GM12878 (cell line): ENCODE results near the gene SPTBN1. TPM values are rescaled to one million over a fixed set of nuclear protein-coding genes. Genes with fewer than 3 reads are reported as not detected.

Source experiments
- ATAC-seq: fragments of 200-7000 bp; cut with Tn5 transposase; 3 replicates; pipeline ENCODE4 v1.9.1; 2020; ENCODE audit warnings: mild to moderate bottlenecking, moderate library complexity
- Bru-seq: library from RNA; stranded (reverse); fragments of 400-500 nt; gene quantifications from one replicate; lab custom pipeline; 2021; lab: Mats Ljungman, UMichigan
- BruChase-seq, 2 experiments: library from RNA; stranded (reverse); fragments of 400-500 nt; gene quantifications; one replicate each; lab custom pipeline; 2021; lab: Mats Ljungman, UMichigan
- BruUV-seq: library from RNA; stranded (reverse); fragments of 400-500 nt; replicated peaks from 2 replicates; lab custom pipeline; 2021; lab: Mats Ljungman, UMichigan
- CTCF ChIA-PET: fragments of 300-600 bp; sonication (Branson Sonifier 250); formaldehyde crosslinking; extraction: SDS; loops from one replicate; lab custom pipeline; 2021; ENCODE audit warnings: inconsistent platforms; lab: Yijun Ruan, JAX
- POLR2A ChIA-PET: fragments of 350-600 bp; formaldehyde crosslinking; extraction: SDS; loops from one replicate; lab custom pipeline; 2021; ENCODE audit warnings: inconsistent platforms; lab: Charles Lee
- RAD21 ChIA-PET: fragments of 300-600 bp; sonication (Branson Sonifier 250); formaldehyde crosslinking; loops from one replicate; lab custom pipeline; 2023; ENCODE audit warnings: antibody characterized with exemption; ENCODE audit not compliant: unreplicated experiment; lab: Charles Lee
- SMC1A ChIA-PET: fragments of 300-600 bp; sonication (Branson Sonifier 250); formaldehyde crosslinking; loops from one replicate; lab custom pipeline; 2023; ENCODE audit not compliant: unreplicated experiment, uncharacterized antibody; lab: Charles Lee
- DNase-seq: peaks from one replicate; pipeline ENCODE4 v3.0.0-alpha.2; 2011; ENCODE audit warnings: low read depth, low spot score
- FAIRE-seq: peaks from 3 replicates; lab custom pipeline; 2011; peaks lifted over from hg19 to GRCh38; lab: Jason Lieb, UNC
- H2AFZ ChIP-seq: 2 replicates; pipeline ENCODE4 v1.6.0; 2011; ENCODE audit warnings: low read depth, low read length, control low read depth; ENCODE audit not compliant: control insufficient read depth
- H3K27ac ChIP-seq: 2 replicates; pipeline ENCODE4 v1.5.1; 2011; ENCODE audit warnings: control low read depth; ENCODE audit not compliant: control insufficient read depth, insufficient read depth
- H3K27me3 ChIP-seq, 2 experiments: replicated peaks in 1 of 2; 2 replicates each; pipeline versions ENCODE4 v1.6.0 to v1.6.1; 2011; ENCODE audit warnings: low read length in 1 of 2; ENCODE audit not compliant: control insufficient read depth in 2 of 2, insufficient read depth in 2 of 2
- H3K36me3 ChIP-seq, 2 experiments: 2 replicates each; pipeline ENCODE4 v1.5.1; 2011; ENCODE audit warnings: low read length in 1 of 2; ENCODE audit not compliant: control insufficient read depth in 2 of 2, insufficient read depth in 2 of 2
- H3K4me1 ChIP-seq: 2 replicates; pipeline ENCODE4 v1.6.1; 2011; ENCODE audit warnings: mild to moderate bottlenecking, low read length, moderate library complexity, mixed read lengths; ENCODE audit not compliant: control insufficient read depth, insufficient read depth
- H3K4me2 ChIP-seq: 2 replicates; pipeline ENCODE4 v1.6.0; 2011; ENCODE audit warnings: control low read depth; ENCODE audit not compliant: control insufficient read depth, insufficient read depth
- H3K4me3 ChIP-seq: fragments of 200-600 bp; sonication (generic); 2 replicates; pipeline ENCODE4 v1.5.1; 2016
- H3K79me2 ChIP-seq: 2 replicates; pipeline ENCODE4 v1.6.0; 2011; ENCODE audit warnings: low read length; ENCODE audit not compliant: control insufficient read depth, insufficient read depth
- H3K9ac ChIP-seq: 2 replicates; pipeline ENCODE4 v1.8.0; 2011; ENCODE audit warnings: low read length, control low read depth, mixed read lengths; ENCODE audit not compliant: control insufficient read depth, insufficient read depth
- H3K9me3 ChIP-seq: replicated peaks from 3 replicates; pipeline ENCODE4 v1.5.1; 2011; ENCODE audit warnings: mild to moderate bottlenecking, low read length; ENCODE audit not compliant: control insufficient read depth, insufficient read depth
- H4K20me1 ChIP-seq: 2 replicates; pipeline ENCODE4 v1.6.0; 2011; ENCODE audit not compliant: control insufficient read depth, insufficient read depth
- SUZ12 ChIP-seq: fragments of 200-600 bp; sonication (generic); IDR thresholded peaks from one replicate; pipeline ENCODE4 v1.6.1; 2018; ENCODE audit warnings: antibody characterized with exemption, mild to moderate bottlenecking; ENCODE audit not compliant: unreplicated experiment
- WGBS: methylation state at CpG from one replicate; pipeline ENCODE4 v1.1.6; 2016; ENCODE audit warnings: low lambda C conversion rate; ENCODE audit not compliant: insufficient replicate concordance, insufficient coverage; ENCODE audit errors: missing lambda C conversion rate; 5-methylcytosine and 5-hydroxymethylcytosine counted together
- in situ Hi-C: fragments of 300-500 bp; cut with MboI; formaldehyde crosslinking; loops from 9 replicates; pipeline ENCODE4 v1.14.3; 2018; ENCODE audit warnings: mixed read lengths
- intact Hi-C: fragments of 100-400 bp; cut with micrococcal nuclease; formaldehyde crosslinking; loops from one replicate; pipeline ENCODE4 v1.14.2; 2022; ENCODE audit not compliant: unreplicated experiment
- long read RNA-seq, 2 experiments: library from polyadenylated mRNA; unstranded; transcript quantifications; one replicate each; pipeline ENCODE4 v2.0.0, GENCODE V29; 2019 to 2020
- polyA minus RNA-seq, 3 experiments: library from RNA; depleted of rRNA, polyadenylated mRNA; stranded (reverse); fragments of >200 nt; gene quantifications; 2 replicates each; pipeline ENCODE4 v1.2.3, GENCODE V29; 2011
- polyA plus RNA-seq, 11 experiments: library from polyadenylated mRNA; depleted of rRNA in 4 of 11; unstranded in 6 of 11; stranded (reverse) in 5 of 11; fragments of >200 nt; fragmentation: Nextera tagmentation in 4 of 11; fragmentation: Illumina TruSeq in 1 of 11; extraction: Ambion mirVana in 4 of 11; extraction: Trizol in 1 of 11; gene quantifications; 1 replicate in 1 of 11; 2 replicates in 10 of 11; pipeline versions ENCODE4 v1.2.1 to v1.2.3, GENCODE V29; 2011 to 2016; ENCODE audit warnings: inconsistent platforms in 2 of 11, missing spikeins in 2 of 11, low read depth in 1 of 11
- total RNA-seq, 4 experiments: library from RNA; depleted of rRNA in 3 of 4; stranded (reverse); fragments of >200 nt in 3 of 4; fragmentation: Illumina TruSeq in 1 of 4; extraction: Trizol in 1 of 4; gene quantifications; 2 replicates each; pipeline versions ENCODE4 v1.2.1 to v1.2.3, GENCODE V29; 2013 to 2021
- TF ChIP-seq, protein P1 (sequence below): IDR thresholded peaks from 2 replicates; pipeline ENCODE4 v1.6.1; 2012; ENCODE audit warnings: low read depth, low read length, improper control_type of control experiment

SPTBN1 gene
- 354 and 378 TPM in 2 replicates for total RNA-seq (2013; cell fraction: nucleolus; rRNA removed)
- total RNA-seq (2014; rRNA removed): 98.3 and 104 TPM in 2 replicates
- 84.1 and 86.7 TPM in 2 replicates for total RNA-seq (2014; rRNA removed; fragmentation: Illumina TruSeq; extraction: Trizol)
- 146 and 154 TPM in 2 replicates for total RNA-seq (2021)
- 49.4 TPM for polyA plus RNA-seq (2011; ENCODE audit: low read depth)
- polyA plus RNA-seq (2011; rRNA removed): 49.0 and 62.0 TPM in 2 replicates
- 32.7 and 41.1 TPM in 2 replicates for polyA plus RNA-seq (2011; cell fraction: cytosol; rRNA removed)
- 180 and 448 TPM in 2 replicates for polyA plus RNA-seq (2011; cell fraction: nucleus; rRNA removed)
- polyA plus RNA-seq (2012): 70.1 and 83.6 TPM in 2 replicates
- 75.1 and 78.3 TPM in 2 replicates for polyA plus RNA-seq (2014; fragmentation: Illumina TruSeq; extraction: Trizol)
- 10 to 100 TPM; 20.6 to 38.0 TPM for polyA plus RNA-seq (2014; fragmentation: Nextera tagmentation; extraction: Ambion mirVana)
- 58.1 and 58.6 TPM in 2 replicates for polyA plus RNA-seq (2014; rRNA removed)
- 10 to 100 TPM; 78.3 to 79.6 TPM for polyA plus RNA-seq (2016; fragmentation: Nextera tagmentation; extraction: Ambion mirVana)
- 102 and 125 TPM in 2 replicates for polyA minus RNA-seq (2011; rRNA and poly(A)+ RNA removed)
- polyA minus RNA-seq (2011; cell fraction: cytosol; rRNA and poly(A)+ RNA removed): 44.4 and 54.2 TPM in 2 replicates
- polyA minus RNA-seq (2011; cell fraction: nucleus; rRNA and poly(A)+ RNA removed): 112 and 202 TPM in 2 replicates
- percentile 96 among the genes with signal in this experiment for Bru-seq, nascent RNA
- BruChase-seq, experiment 1, labeled RNA remaining after a 6-hour chase: percentile 97 among the genes with signal in this experiment
- BruChase-seq, experiment 2, labeled RNA remaining after a 2-hour chase: percentile 93 among the genes with signal in this experiment
- long read RNA-seq, experiment 1, partial matches to known transcripts: 10 of 16 reads
- long read RNA-seq, experiment 1, other reads (novel, unspliced or antisense): 6 of 16 reads
- long read RNA-seq, experiment 2, transcript SPTBN1-204 (4 exons, 3,332 nt): major isoform, 14 of 150 reads
- long read RNA-seq, experiment 2, partial matches to known transcripts: 130 of 150 reads
- long read RNA-seq, experiment 2, other reads (novel, unspliced or antisense): 6 of 150 reads

DNA sequence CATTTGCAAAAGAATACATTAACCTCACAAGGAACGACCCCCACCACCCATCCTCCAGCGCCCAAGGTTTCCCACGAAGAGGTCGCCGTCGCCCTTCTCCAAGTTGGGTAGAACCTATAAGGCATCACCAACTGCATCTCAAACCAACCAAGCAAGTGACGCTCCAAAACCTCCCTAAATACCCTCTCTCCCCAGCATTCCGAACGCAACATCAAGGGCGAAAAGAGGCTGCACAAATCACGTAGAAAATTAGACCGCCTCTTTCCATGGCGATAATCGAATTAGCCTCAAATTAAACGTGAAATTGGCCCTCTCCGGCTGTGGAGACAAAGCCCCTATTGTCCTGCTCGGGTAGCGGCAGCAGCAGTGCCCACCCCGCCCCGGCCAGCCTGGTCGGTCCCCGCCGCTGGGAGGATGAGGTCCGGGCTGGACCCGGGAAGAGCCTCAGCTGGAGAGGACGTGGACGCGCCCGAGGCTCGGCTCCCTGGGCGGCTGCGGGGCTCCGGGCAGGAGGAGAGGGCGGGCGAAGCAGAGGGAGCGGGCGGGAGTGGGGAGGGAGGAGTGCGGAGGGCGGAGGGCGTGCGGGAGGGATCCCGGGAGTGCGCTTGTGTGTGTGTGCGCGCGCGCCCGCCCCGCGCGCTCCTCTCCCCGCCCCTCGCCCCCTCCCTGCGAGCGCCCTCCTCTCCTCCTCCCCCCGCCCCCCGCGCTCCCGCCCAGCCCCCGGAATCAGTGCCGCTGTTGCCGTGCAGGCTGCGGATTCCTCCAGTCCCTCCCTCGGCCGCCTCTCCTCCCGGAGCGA lies at the start of gene SPTBN1:
Gene SPTBN1 (plus strand): TSS at position 765 of the 799 bp plus-strand sequence. CDS start 70,092 bp downstream, outside the sequence.
- H4K20me1 ChIP-seq: no peaks in the 10 kb centered on the region
- no peak for FAIRE-seq
- ChIA-PET RAD21 (no interaction called here), CTCF (no interaction called here), POLR2A (no interaction called here), SMC1A (no interaction called here)
- peak within 1 kb of the TSS; percentile 55 for H3K4me3 ChIP-seq
- no peaks in the 10 kb centered on the region for H3K79me2 ChIP-seq
- 4% methylated on average over 25 of the region's 67 CpGs for WGBS
- no TSS peak for BruUV-seq
- ATAC-seq: peak; percentile 68
- H3K36me3 ChIP-seq: no peaks in the 10 kb centered on the region
- TF ChIP-seq SUZ12: peak; percentile 58
- TF ChIP-seq, protein P1, sequence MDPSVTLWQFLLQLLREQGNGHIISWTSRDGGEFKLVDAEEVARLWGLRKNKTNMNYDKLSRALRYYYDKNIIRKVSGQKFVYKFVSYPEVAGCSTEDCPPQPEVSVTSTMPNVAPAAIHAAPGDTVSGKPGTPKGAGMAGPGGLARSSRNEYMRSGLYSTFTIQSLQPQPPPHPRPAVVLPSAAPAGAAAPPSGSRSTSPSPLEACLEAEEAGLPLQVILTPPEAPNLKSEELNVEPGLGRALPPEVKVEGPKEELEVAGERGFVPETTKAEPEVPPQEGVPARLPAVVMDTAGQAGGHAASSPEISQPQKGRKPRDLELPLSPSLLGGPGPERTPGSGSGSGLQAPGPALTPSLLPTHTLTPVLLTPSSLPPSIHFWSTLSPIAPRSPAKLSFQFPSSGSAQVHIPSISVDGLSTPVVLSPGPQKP: no peak
- no peaks in the 10 kb centered on the region for H3K9me3 ChIP-seq
- H2AFZ ChIP-seq: peak within 1 kb of the TSS; percentile 7; the same call in 1 of the 2 replicates
- in situ Hi-C loops (no loop called here), intact Hi-C loops (no loop called here)
- peak within 1 kb of the TSS; percentile 67 for H3K4me2 ChIP-seq
- no peak within 1 kb of the TSS for H3K9ac ChIP-seq
- H3K4me1 ChIP-seq: no peaks in the 10 kb centered on the region; the same call in 1 of the 2 replicates
- H3K27ac ChIP-seq: no peak within 1 kb of the TSS
- DNase-seq: no peak
- peaks cover 11 to 12% of the 10 kb centered on the region in 2 experiments; a peak in 3 of 4 replicates for H3K27me3 ChIP-seq
